NCI-H2171 (cell line): ENCODE results near the gene DMD.
"Not testable (repeated sequence)": the region's sequence is repeated elsewhere in the genome, so short reads cannot be mapped to it uniquely, and the experiment has no call there.

Experiments
- DNase-seq: peaks from one replicate; lab custom pipeline; 2025; lab: John Stamatoyannopoulos, UW

Gene DMD

DNA sequence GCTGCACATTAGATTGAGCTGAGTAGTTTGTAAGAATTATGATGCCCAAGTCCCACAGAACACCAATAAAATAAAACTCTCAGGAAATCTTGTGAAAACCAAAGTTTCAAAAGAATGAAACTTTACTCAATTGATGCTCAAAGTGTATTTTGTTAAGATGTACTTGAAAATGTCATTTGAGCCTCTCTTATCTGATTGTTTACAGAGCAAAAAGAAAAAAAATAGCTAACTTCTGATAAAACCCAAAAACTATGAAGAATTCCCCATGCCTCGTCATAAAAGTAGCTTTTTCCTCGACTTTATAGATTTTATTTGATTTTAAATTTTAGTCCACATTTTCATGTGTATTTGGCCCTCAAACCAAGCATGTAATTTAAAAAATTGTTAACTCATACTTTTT, 1618.0 kb downstream of the DMD start:
- DNase-seq = no peak

DNA sequence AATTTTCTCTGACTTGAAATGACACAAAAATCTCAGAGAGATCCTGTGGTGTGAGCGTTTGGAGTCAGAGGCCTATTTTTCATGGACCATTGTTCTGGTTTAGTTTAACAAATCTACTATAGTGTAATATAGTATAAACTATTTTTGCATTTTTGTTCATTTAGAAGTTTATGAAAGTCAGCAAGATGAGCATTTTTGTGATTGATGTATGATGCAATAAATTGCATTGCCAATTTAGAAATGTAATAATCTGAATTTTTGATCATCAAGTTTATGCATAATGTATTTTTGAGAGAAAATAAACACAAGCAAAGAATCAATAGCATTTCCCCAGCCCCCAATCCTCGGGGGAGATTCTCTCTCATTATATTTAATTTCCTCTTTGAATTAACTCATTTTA, 1620.0 kb downstream of the DMD start:
- DNase-seq = no peak

DNA sequence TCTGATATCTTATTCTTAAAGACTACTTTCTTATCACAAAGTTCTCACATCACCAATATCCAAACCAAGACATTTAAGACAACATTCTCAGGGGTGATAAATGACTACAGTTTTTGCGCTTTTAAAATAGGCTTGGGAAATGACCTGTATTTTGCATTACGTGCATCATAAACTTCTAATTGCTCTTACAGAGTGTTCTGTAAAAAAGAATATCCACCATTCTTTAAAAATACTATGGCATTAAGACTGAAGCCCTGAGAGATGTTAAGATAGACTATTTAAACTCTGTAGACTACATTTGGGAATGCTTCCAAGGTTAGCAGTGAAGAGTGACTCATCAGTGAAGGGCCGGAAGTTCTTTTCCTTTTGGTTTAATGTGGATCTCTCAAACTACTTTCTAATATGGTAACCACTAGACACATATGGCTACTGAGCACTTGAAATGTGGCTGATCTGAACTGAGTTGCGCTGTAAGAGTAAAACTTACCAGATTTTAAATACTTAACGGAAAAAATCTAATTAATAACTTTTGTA, 1620.7 kb downstream of the DMD start:
- DNase-seq = no peak

DNA sequence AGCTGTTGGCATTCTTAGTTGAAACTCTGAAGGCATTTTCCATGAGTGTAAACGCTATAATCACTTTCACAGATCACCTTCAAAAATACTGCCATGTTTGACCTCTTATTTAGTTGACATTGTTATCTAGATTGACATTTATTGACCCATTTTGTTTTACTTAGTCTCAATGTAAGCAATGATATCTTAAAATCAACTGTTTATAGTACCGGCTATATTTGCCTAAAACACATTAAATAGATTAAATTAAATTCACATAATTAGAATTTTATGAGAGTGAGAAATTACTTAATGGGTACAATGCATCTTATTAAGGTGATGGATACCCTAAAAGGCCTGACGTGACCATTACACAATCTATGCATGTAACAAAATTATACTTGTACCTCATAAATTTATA, 1621.8 kb downstream of the DMD start:
- no peak for DNase-seq

DNA sequence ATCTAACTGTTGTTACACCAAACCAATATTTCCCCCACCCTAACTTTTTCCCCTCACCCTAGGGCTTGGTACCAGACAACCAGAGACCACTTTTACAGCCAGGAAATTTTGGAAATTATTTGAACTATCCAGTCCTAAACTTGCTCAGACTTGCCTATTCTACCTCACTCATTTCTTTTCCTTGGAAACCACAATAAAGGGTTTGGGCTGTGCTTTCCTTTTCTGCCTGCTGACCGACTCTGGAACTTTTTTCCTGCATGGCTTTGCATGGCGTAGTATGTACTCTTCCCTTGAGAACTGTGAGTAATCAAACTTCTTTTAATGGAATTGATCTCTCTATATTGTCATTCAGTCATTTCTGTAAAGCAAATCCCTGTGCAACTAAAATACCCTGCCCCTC, 1623.0 kb downstream of the DMD start:
- DNase-seq = no peak

DNA sequence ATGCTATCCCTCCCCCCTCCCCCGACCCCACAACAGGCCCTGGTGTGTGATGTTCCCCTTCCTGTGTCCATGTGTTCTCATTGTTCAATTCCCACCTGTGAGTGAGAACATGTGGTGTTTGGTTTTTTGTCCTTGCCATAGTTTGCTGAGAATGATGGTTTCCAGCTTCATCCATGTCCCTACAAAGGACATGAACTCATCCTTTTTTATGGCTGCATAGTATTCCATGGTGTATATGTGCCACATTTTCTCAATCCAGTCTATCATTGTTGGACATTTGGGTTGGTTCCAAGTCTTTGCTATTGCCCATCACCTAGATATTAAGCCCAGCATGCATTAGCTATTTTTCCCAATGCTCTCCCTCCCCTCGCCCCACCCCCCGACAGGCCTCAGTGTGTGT, 1627.5 kb downstream of the DMD start:
- not testable (repeated sequence) for DNase-seq

DNA sequence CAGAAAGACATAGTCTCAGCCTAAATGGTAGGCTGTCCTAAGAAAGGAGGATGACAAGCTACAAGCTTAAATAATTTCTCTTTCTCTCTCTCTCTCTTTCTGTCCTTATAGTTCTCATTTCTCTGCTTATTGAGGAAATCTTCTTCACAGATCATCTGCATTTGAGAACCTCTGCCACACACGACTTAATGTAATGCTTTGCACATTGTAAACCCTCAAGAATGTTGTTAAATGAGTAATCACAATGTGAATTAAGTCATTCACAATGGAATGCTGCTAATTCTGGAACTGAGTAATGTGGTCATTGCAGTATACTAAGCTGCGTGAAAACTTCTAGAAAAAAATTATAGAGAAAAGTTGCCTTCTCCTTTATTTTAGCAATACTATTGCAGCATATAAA, 1630.6 kb downstream of the DMD start:
- no peak for DNase-seq

DNA sequence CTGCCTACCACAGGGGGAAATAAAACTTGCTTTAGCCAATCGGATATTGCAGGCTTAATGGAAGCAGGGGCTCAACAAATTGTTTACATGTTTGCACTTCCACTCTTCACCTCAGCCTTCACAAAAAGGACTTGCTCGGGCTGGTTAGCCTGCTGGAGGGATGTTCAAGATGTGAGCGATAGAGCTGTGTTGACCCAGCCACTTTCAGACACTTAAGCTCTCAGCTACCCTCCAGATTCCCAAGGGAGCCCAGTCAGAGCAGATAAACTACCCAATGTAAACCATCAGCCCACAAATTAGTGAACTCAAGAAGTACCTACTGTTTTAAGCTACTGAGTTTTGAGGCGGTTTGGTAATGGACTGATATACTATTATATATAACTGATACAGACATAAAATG, 1631.1 kb downstream of the DMD start:
- no peak for DNase-seq

DNA sequence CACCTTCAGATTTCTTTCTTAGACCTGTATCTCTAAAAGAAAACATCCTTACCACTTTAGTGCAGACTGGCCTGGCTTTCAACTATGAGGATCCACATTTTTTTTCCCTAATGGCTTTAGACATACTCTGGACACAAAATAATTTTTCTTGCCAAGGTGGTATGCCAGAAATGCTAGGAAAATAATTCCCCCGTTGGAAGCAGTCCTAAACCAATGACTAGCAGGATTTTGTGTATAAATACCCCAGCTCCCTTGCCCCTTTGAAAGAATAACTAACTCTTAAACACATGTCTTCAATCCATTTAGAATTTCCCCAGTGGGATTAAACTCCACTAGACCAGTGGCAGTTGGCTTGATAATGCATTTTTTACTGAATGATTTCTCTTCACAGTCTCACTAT, 1639.0 kb downstream of the DMD start:
- DNase-seq = no peak

DNA sequence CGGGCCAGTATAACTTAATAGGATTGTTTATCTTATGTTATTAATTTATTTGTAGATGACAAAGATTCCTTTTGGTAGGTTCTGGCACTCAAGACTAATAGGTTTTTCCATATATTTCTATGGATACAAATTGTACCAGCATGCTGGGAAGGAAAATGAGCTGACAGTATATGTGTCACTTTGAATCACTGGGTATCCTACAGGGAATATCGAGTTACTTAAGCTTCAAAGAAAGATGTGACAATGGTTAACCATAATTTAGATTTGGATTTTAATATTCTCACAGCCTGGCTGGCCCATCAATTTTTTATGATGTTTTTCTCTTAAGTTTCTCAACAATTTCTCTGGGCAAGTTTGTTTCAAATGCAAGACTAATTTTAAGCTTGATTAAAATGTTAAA, 1640.7 kb downstream of the DMD start:
- DNase-seq = no peak

DNA sequence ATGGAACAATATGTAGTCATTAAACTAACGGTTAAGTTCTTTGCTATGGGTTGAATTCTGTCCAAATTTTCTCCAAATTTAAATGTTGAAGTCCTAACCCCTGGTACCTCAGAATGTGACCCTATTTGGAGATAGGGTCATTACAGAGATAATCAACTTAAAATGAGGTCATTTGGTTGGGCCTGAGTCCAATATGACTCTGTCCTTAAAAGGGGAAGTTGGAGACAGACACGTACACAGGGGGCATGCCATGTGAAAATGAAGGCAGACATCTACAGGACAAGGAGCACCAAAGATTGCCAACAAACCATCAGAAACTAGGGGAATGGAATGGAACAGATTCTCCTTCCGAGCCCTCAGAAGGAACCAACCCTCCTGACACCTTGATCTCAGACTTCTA, 1647.6 kb downstream of the DMD start:
- no peak for DNase-seq

DNA sequence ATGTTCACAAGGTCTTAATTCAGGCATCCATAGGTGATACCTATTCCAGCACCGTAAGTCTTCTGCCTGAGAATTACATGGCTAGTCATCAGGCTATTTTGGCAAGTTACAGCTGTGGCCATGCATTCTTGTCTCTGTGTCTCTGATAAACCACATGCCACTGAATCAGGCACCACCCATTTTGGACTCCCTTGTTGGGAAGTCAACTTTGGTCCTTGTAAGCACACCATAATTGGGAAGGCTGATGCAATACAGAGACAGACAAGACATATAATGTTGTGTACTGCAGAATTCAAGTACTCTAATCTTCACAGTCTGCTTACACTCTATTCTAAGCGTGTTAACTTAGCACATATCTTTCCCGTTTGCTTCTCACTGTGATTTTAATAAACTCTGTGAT, 1655.8 kb downstream of the DMD start:
- no peak for DNase-seq

DNA sequence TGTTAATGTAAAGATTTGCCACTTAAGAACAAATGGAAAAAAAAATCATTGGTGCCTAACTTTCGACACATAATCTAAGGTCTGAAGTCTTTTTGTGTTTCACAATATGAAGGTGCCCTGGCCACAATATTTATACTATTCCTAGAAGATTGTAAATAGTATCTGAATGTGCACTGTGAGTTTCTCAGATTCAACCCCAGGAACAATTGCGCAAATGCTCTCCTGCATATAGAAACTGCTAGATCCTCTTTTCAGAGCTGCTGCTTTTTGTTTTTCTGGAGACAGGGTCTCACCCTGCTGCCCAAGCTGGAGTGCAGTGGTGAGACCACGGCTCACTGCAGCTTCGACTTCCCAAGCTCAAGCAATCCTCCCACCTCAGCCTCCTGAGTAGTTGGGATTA, 1659.4 kb downstream of the DMD start:
- DNase-seq = no peak

DNA sequence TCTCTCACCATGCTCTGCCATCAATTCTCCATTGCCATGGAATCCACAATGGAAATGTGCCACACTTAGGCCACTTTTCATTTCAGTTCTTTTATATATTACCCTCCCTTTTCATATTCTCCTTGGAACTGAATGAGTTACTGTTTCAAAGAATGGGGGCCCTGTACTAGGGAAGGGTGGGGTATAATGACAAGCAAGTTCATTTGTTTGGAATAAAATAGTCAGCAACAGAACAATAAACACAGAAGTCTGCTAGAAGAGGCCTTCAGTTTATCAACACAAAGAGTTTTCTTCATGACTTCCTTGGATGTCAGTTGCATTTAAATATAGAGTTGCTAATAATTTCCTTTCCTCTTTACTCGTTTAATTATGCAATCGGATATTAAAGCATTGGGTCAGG, 1661.2 kb downstream of the DMD start:
- DNase-seq = no peak

DNA sequence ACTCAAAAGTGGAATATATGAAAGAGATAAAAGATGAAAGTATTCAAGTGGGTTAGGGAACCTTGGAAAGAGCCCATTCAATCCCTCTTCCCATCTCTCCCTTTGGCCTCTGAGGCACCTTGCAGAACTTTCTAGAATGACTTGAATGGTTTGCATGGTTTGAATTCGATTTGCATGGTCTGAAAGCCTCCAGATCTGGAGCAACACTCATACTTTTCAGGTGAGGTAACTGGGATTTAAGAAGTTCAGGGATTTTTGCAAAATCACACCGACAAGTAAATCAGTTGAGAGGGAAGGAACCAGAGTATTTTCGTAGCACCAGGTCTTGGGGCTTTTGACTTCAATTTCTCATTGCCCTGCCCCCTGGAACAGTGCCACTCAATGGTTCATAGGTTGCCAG, 1663.5 kb downstream of the DMD start:
- no peak for DNase-seq

DNA sequence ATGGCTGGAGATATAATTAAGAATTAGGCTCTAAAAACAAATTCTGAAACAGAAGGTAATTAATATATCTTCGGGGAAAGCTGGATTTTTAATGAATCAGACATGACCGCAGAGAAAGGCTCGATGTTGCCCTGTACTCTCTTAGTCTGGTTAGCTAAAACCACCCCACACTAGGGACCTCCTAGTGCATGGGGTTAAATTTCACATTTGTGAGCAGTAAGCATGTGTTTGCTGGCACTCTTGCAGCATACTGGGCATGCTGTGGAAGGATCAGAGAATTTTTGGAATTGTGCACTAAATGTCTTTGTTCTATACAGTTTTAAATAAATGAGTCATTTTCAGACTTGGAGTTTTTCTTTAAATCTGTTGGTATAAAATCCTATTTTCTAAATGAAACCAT, 1663.9 kb downstream of the DMD start:
- DNase-seq = no peak

DNA sequence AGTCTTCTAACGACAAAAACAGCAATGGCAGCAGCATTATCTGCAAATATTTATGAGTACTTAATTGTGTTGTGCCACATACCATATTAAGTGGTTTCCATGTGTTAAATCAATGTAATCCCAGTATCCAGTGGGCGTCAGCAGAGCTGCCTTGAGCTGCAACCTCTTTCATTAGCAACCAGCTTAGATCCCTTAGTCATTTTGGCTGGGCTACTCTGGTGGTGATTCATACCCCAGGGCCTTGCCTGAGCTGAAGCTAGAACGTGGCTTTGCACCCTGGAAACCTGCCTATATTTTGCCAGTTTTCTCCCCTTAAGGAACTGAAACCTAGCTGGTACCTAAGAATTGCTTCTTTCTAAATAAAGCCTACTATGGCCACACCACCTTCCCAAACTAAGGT, 1665.2 kb downstream of the DMD start:
- DNase-seq = no peak

DNA sequence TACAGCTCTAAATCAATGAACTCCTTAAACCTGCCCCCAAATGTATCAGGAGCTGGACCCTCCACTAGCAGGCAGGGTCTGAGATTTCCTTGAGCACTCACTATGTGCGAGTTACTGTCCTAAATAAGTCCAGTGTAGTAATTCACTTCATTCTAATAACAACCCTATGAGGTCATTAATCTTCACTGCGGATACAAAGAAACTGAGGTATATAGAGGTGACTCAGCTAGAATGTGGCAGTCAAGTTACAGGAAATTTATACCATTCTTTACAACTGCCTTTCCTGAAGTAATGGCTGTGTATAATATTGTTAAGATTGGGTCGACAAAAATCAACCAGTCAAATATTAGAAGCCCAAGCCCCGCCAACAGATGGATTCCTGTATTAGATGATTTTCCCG, 1665.6 kb downstream of the DMD start:
- DNase-seq = no peak

DNA sequence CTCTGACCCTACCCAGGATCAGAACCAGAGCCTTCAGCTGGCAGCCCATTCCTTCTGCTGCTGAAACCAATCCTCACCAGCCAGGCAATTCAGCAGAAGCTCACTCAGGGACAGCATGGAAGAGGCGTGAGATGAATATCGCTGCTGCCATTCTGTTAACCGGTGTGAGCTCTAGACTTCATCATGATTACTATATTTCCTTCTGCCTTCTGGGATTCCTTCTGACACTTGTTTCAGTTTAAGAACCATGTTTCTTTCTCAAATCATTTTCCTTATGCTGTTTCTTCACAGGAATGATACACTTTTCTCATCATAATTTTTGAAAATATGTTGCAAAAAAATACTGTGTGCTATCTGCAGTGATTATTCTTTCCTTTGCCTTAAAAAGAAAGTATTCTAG, 1666.2 kb downstream of the DMD start:
- no peak for DNase-seq

DNA sequence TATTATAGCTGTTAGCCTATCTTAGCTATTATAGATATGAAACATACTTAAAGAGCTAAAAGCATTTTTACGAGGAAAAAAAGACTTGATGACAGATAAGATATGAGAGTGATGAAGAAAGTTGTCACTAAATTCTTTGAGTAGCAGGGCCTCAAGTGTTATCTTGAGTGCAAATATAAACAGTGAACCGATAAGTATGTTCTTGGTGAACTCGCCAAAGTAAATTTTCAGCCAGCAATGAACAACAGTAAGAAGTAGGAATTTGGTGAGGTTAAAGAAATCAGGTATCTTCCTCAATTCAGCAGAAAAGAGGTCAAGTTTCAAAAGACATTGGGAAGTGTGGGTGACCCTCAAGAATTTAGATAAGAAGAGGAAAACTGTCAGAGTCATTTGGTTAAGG, 1667.7 kb downstream of the DMD start:
- no peak for DNase-seq

DNA sequence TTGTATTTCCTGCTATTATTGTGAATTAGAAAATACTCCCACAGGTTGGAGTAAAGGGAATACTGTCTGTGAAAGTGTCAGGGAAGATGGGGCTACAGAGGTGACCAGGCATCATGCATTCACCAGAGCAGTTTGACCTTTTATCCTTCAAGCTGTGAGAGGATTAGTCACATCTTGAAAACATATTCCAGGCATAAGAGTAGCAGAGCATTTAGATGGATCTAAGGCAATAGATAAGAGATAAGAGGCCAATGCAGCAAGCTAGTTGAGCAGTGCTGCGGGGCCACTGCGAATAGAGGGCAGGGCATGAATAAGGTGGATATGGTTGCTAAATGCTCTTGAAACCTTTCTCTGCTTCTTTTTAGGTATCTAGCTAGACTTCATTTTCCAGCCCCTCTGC, 1668.8 kb downstream of the DMD start:
- DNase-seq = no peak

DNA sequence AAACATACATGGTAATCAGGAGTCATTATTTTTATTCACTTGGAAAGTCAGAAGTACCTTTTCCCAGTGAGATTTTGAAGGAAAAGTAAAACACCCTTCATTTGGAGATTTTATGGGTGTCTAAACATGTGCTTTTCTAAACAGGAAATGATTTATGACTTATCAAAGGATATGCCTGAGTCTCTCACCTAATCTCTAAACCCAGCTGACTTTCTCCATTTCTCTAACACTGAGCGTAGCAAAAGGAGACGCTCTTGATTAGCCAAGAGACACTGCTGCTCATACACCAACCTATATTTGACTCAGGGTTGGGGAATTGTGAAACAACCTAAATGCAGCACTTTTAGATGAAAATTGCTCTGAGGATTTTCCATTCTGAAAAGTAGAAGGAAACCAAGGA, 1671.0 kb downstream of the DMD start:
- no peak for DNase-seq

DNA sequence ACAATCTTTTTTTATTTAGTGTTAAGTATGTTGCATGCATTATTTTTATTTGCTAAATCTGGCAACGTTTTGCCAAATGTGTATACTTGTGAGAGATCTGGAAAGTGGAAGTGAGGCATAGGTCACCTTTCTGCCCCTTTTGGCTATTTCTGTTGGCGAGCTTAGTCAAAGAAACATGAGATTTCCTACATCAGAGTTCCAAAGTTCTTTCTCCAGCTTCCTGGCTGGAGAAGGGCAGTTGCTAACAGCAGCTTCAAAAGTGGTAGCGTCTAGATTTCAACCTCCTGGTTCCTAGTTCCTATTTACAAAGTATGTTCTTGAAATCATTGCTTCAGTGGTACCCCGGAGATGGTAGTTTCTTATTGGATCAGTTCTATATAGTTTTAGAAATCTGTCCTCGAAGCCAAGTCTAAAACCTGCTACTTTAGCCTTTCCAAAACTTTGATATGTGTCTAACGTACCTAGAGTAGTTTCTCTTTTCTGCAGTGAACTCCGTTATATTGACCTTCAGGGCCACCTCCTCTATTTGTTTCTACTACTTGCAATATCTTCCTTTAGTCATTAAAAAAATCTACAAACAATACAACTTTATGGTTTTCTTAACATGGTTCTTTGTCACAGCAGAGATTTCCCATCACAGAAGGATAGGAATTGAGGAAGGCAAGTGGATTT, 1683.8 kb downstream of the DMD start:
- no peak for DNase-seq

DNA sequence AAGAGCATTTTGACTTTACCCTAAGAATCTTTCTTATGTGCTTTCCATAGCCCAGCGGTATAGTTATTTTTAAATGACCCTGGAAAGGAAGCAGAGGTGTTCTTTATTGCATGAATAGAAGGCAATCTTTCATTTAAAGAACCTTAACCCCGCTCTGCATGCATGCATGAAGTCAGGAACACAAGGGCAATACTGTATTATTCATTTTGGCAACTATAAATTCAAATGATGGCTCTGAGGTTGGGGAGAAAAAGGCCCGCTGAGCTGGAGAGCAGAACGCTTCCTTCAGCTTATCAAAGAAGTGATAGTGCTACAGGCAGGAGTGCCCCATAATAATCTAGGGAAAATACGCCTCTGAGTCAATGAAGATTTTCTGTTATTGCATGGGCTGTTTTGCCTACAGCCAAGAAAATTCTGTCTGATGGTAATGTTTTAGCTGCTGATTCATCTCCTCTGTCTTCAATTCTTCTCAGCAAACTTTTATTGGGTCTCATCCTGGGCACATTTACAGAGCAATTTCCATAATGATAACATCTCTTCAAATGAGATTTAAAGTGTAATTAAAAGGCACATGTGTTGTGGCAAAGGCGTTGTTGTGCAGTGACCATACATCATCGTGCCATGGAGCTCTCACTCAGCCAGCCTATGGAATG, 1687.3 kb downstream of the DMD start:
- no peak for DNase-seq
